ENCODE measurements around the gene WWOX. TPM values are rescaled to one million over a fixed set of nuclear protein-coding genes. Genes with fewer than 3 reads are reported as not detected.

Gene WWOX
- total RNA-seq, 3 donors from 2014 or later (not counting 1 experiment from before 2014, with no cell fraction given), result 21.0 to 29.8 (median 27.0) TPM

DNA sequence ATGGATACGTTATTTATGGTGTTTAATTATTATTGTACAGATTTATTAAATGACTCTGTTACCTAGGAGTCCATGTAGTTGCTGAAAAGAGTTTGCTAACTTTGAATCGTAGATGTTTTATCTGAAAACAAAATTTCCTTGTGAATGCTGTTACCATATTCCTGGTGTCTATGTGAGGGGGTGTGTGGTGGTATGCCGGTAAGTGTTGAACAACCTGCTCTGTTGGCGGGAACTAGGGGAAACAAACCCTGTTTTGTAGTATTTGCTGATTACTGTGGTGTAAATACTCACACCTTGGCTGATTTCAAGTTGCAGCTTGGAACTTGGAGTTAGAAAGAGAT is 386.4 kb downstream of the WWOX start:
- no peak overlapping the region for H3K4me3 Mint-ChIP-seq
- Histone ChIP-seq H3K36me3 (ENCODE audit: control insufficient read depth, insufficient read depth, low read length) (no peaks in the 10 kb centered on the region), H3K4me3 (ENCODE audit: low read length) (no peak overlapping the region), H3K9me3 (ENCODE audit: control insufficient read depth, insufficient read depth, low read length) (no peaks in the 10 kb centered on the region), H3K4me1 (ENCODE audit: control insufficient read depth, insufficient read depth, low read length) (no peaks in the 10 kb centered on the region), H3K27ac (ENCODE audit: low read length) (no peak overlapping the region), H3K27me3 (ENCODE audit: control insufficient read depth, insufficient read depth, low read length) (no peaks in the 10 kb centered on the region)
- H3K36me3 Mint-ChIP-seq, result no peaks in the 10 kb centered on the region
- TF ChIP-seq, protein P1, sequence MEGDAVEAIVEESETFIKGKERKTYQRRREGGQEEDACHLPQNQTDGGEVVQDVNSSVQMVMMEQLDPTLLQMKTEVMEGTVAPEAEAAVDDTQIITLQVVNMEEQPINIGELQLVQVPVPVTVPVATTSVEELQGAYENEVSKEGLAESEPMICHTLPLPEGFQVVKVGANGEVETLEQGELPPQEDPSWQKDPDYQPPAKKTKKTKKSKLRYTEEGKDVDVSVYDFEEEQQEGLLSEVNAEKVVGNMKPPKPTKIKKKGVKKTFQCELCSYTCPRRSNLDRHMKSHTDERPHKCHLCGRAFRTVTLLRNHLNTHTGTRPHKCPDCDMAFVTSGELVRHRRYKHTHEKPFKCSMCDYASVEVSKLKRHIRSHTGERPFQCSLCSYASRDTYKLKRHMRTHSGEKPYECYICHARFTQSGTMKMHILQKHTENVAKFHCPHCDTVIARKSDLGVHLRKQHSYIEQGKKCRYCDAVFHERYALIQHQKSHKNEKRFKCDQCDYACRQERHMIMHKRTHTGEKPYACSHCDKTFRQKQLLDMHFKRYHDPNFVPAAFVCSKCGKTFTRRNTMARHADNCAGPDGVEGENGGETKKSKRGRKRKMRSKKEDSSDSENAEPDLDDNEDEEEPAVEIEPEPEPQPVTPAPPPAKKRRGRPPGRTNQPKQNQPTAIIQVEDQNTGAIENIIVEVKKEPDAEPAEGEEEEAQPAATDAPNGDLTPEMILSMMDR (IDR thresholded peaks at IDR 0.05), result no peak
- 85% methylated on average over 4 of the region's 4 CpGs for WGBS (ENCODE audit: insufficient coverage)
- H3K27me3 Mint-ChIP-seq (ENCODE audit: low read depth in 2 of 2), result no peaks in the 10 kb centered on the region
- H3K4me1 Mint-ChIP-seq, result no peaks in the 10 kb centered on the region
- H3K27ac Mint-ChIP-seq, result no peak overlapping the region
- ATAC-seq (no peak), DNase-seq (no peak)
- no peaks in the 10 kb centered on the region for H3K9me3 Mint-ChIP-seq
- intact Hi-C loops (cut with micrococcal nuclease), result no loop called here

DNA sequence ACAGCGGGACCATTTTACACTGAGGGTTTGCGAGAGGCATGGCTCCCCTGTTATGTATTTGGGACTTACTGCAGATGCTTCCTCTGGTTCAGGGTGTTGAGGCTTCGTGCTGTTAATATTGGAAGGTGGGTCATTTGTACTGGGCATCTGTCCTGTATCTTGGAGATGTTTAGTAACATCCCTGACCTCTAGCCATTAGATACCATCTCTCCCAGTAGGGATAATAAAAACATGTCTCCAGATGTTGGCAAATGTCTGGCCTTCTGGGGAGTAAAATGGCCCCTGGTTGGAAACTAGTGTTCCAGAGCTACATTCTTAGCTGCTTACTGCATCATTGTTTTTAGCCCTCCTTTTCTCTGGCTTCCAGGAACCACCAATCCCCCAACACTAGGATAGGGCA is 388.0 kb downstream of the WWOX start:
- no peaks in the 10 kb centered on the region for H3K36me3 Mint-ChIP-seq
- Histone ChIP-seq H3K27ac (ENCODE audit: low read length) (no peak overlapping the region), H3K4me3 (ENCODE audit: low read length) (no peak overlapping the region), H3K9me3 (ENCODE audit: control insufficient read depth, insufficient read depth, low read length) (no peaks in the 10 kb centered on the region), H3K4me1 (ENCODE audit: control insufficient read depth, insufficient read depth, low read length) (no peaks in the 10 kb centered on the region), H3K36me3 (ENCODE audit: control insufficient read depth, insufficient read depth, low read length) (no peaks in the 10 kb centered on the region), H3K27me3 (ENCODE audit: control insufficient read depth, insufficient read depth, low read length) (no peaks in the 10 kb centered on the region)
- no peaks in the 10 kb centered on the region for H3K27me3 Mint-ChIP-seq (ENCODE audit: low read depth in 2 of 2)
- no peak overlapping the region for H3K27ac Mint-ChIP-seq
- H3K4me3 Mint-ChIP-seq, result no peak overlapping the region
- TF ChIP-seq, protein P1 (IDR thresholded peaks at IDR 0.05), result no peak
- WGBS (ENCODE audit: insufficient coverage), result 94% methylated on average over 3 of the region's 3 CpGs
- H3K4me1 Mint-ChIP-seq, result no peaks in the 10 kb centered on the region
- no peaks in the 10 kb centered on the region for H3K9me3 Mint-ChIP-seq
- no peak for DNase-seq
- ATAC-seq, result no peak
- intact Hi-C loops (cut with micrococcal nuclease), result no loop called here

DNA sequence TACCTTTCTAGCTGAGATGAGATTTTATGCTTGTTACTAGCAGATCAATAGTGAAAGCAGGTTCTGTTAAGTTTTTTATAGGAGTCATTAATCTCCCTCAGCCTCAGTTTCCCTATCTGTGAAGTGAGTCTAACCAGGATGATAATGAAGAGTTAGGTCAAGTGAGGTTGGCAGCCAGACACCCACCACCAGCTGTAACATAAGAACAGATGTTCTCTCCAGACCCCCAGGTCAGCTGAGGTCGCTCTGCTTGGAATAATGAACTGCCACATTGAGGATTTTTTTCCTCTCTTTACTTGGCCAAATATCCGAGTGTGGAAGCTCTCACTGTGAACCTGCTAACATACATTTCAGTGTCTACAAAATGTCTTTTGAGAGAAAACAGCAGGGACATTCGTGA is 389.6 kb downstream of the WWOX start:
- peaks cover 5 to 6% of the 10 kb centered on the region in 2 donors for H3K4me1 Mint-ChIP-seq
- Histone ChIP-seq H3K27ac (ENCODE audit: low read length) (no peak overlapping the region), H3K36me3 (ENCODE audit: control insufficient read depth, insufficient read depth, low read length) (no peaks in the 10 kb centered on the region), H3K27me3 (ENCODE audit: control insufficient read depth, insufficient read depth, low read length) (no peaks in the 10 kb centered on the region), H3K4me1 (ENCODE audit: control insufficient read depth, insufficient read depth, low read length) (no peaks in the 10 kb centered on the region), H3K9me3 (ENCODE audit: control insufficient read depth, insufficient read depth, low read length) (no peaks in the 10 kb centered on the region), H3K4me3 (ENCODE audit: low read length) (no peak overlapping the region)
- TF ChIP-seq, protein P1 (IDR thresholded peaks at IDR 0.05), result no peak
- DNase-seq, result no peak
- H3K27ac Mint-ChIP-seq, result no peak overlapping the region
- no peak for ATAC-seq
- no peaks in the 10 kb centered on the region for H3K36me3 Mint-ChIP-seq
- H3K9me3 Mint-ChIP-seq, result no peaks in the 10 kb centered on the region
- H3K4me3 Mint-ChIP-seq, result no peak overlapping the region
- H3K27me3 Mint-ChIP-seq (ENCODE audit: low read depth in 2 of 2), result no peaks in the 10 kb centered on the region
- WGBS (ENCODE audit: insufficient coverage), result 56% methylated on average over 3 of the region's 3 CpGs
- intact Hi-C loops (cut with micrococcal nuclease), result no loop called here

DNA sequence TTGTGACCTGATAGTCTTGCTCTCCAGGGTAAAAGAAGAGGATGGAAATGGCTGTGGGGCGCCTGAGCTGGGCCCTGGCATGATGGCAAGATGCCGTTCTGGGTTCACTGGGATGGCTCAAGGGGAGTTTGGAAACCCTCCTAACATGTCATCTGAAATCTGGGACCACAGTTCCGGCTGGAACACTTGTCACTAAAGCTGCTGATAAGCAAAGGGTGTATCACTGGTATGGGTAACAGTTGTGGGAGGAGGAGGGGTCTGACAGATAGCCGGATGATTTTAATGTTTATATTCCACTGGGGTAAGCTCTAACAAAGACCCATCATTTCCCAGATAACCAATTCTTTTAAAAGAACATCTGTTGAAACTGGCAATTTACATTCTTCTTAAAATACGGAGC is 390.2 kb downstream of the WWOX start:
- Mint-ChIP-seq H3K27ac (no peak overlapping the region), H3K27me3 (ENCODE audit: low read depth in 2 of 2) (no peaks in the 10 kb centered on the region), H3K36me3 (no peaks in the 10 kb centered on the region), H3K9me3 (no peaks in the 10 kb centered on the region), H3K4me1 (peaks cover 5 to 6% of the 10 kb centered on the region in 2 donors), H3K4me3 (no peak overlapping the region)
- H3K4me3 ChIP-seq (ENCODE audit: low read length), result no peak overlapping the region
- H3K9me3 ChIP-seq (ENCODE audit: control insufficient read depth, insufficient read depth, low read length), result no peaks in the 10 kb centered on the region
- ATAC-seq (no peak), DNase-seq (no peak)
- TF ChIP-seq, protein P1 (IDR thresholded peaks at IDR 0.05), result no peak
- H3K27me3 ChIP-seq (ENCODE audit: control insufficient read depth, insufficient read depth, low read length), result no peaks in the 10 kb centered on the region
- no peaks in the 10 kb centered on the region for H3K36me3 ChIP-seq (ENCODE audit: control insufficient read depth, insufficient read depth, low read length)
- H3K27ac ChIP-seq (ENCODE audit: low read length), result no peak overlapping the region
- no peaks in the 10 kb centered on the region for H3K4me1 ChIP-seq (ENCODE audit: control insufficient read depth, insufficient read depth, low read length)
- WGBS (ENCODE audit: insufficient coverage), result 81% methylated on average over 3 of the region's 5 CpGs
- intact Hi-C loops (cut with micrococcal nuclease), result no loop called here

All from natural killer cell (primary cell).